BJ (cell line): ENCODE measurements around the gene TIGD2. TPM values are rescaled to one million over a fixed set of nuclear protein-coding genes. Genes with fewer than 3 reads are reported as not detected.
A peak's percentile ranks its signal among the peaks of the same experiment; 100 is the strongest.

Source experiments
- CTCF ChIA-PET: fragments of 350-600 bp; formaldehyde crosslinking; extraction: SDS; loops from one replicate; lab custom pipeline; 2021; ENCODE audit warnings: antibody characterized with exemption, inconsistent platforms; lab: Yijun Ruan, JAX
- POLR2A ChIA-PET: fragments of 300-600 bp; sonication (Branson Sonifier 250); formaldehyde crosslinking; extraction: SDS; loops from one replicate; lab custom pipeline; 2021; ENCODE audit warnings: antibody characterized with exemption; lab: Charles Lee
- DNase-seq: peaks from one replicate; pipeline ENCODE4 v3.0.0-alpha.2; 2011; ENCODE audit warnings: low read depth
- H3K27me3 ChIP-seq: 2 replicates; pipeline ENCODE4 v1.6.0; 2011; ENCODE audit warnings: low read length; ENCODE audit not compliant: control insufficient read depth, insufficient read depth
- H3K36me3 ChIP-seq: 2 replicates; pipeline ENCODE4 v1.5.1; 2011; ENCODE audit warnings: low read length; ENCODE audit not compliant: control insufficient read depth, insufficient read depth
- H3K4me3 ChIP-seq: 2 replicates; pipeline ENCODE4 v1.5.1; 2011; ENCODE audit warnings: low read depth, mild to moderate bottlenecking, control low read depth, low read length
- polyA plus RNA-seq: library from polyadenylated mRNA; depleted of rRNA; stranded (reverse); fragments of >200 nt; gene quantifications from 2 replicates; pipeline ENCODE4 v1.2.3, GENCODE V29; 2011
- TF ChIP-seq, protein P1 (sequence below): IDR thresholded peaks from 2 replicates; pipeline ENCODE4 v1.5.1; 2011; ENCODE audit warnings: low read depth, mild to moderate bottlenecking, control low read depth, inconsistent platforms, low read length, moderate library complexity; ENCODE audit not compliant: insufficient read depth

The TIGD2 gene
- polyA plus RNA-seq, 1 experiment = 4.1 TPM

DNA sequence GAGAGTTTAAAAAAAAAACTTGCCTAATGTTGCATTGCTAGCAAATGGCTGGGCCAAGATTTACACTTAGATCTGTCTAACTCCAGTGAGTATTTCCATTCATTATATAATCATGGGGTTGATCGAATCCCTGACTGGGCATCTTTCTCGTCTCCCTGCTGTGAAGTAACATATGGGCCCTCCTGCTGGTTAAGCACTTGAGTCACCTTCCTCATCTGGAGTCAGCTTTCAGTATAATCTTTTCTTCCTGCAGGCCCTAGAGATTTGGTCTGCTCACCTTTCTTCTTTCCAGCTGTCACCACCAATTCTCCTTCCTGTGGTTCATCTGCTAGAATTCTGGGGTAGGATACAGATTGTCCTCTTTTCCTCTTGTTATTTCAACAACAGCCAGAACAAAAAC lies 41.6 kb downstream of the TIGD2 start:
- Histone ChIP-seq H3K4me3 (no peak overlapping the region), H3K36me3 (no peaks in the 10 kb centered on the region), H3K27me3 (no peaks in the 10 kb centered on the region)
- no peak for DNase-seq
- POLR2A ChIA-PET = interaction anchor here (0.7 kb wide), 1 partner anchor 32 kb away, joined by 5 read pairs; no protein-coding TSS in a partner anchor
- CTCF ChIA-PET = no interaction called here
- TF ChIP-seq, protein P1, sequence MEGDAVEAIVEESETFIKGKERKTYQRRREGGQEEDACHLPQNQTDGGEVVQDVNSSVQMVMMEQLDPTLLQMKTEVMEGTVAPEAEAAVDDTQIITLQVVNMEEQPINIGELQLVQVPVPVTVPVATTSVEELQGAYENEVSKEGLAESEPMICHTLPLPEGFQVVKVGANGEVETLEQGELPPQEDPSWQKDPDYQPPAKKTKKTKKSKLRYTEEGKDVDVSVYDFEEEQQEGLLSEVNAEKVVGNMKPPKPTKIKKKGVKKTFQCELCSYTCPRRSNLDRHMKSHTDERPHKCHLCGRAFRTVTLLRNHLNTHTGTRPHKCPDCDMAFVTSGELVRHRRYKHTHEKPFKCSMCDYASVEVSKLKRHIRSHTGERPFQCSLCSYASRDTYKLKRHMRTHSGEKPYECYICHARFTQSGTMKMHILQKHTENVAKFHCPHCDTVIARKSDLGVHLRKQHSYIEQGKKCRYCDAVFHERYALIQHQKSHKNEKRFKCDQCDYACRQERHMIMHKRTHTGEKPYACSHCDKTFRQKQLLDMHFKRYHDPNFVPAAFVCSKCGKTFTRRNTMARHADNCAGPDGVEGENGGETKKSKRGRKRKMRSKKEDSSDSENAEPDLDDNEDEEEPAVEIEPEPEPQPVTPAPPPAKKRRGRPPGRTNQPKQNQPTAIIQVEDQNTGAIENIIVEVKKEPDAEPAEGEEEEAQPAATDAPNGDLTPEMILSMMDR = no peak

DNA sequence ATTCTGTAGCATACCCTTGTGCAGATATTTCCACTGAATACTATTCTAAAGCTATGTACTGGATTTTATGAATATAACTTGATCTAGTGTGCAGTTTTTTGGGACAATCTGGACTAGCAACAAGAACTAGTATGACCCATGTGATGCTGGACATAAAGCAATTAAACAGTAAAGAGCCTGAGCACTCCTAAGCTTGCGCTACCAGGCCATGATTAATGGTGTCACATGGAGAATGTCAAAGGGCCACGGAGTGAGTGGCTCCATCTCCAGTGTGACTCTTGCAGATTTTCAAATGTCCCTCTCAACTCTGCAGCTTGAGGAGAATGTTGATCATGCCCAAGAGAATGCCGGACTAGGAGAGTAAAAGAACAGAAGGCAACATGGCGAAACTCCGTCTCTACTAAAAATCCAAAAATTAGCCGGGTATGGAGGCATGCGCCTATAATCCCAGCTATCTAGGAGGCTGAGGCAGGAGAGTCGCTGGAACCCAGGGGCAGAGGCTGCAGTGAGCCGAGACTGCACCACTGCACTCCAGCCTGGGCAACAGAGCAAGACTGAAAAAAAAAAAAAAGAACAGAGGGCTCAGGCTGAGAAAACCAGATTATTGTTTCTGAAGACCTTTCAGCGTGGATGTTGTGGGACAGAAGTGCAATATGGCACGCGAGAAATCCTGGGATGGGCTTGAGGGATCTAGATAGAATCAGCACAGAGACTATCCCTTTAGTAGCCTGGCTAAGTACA lies 45.0 kb downstream of the TIGD2 start:
- TF ChIP-seq, protein P1 = no peak
- Histone ChIP-seq H3K36me3 (no peaks in the 10 kb centered on the region), H3K27me3 (no peaks in the 10 kb centered on the region), H3K4me3 (no peak overlapping the region)
- DNase-seq = no peak
- CTCF ChIA-PET = interaction anchor here (1.3 kb wide), 1 partner anchor 29 kb away, joined by 3 read pairs; no protein-coding TSS in a partner anchor
- POLR2A ChIA-PET = no interaction called here

DNA sequence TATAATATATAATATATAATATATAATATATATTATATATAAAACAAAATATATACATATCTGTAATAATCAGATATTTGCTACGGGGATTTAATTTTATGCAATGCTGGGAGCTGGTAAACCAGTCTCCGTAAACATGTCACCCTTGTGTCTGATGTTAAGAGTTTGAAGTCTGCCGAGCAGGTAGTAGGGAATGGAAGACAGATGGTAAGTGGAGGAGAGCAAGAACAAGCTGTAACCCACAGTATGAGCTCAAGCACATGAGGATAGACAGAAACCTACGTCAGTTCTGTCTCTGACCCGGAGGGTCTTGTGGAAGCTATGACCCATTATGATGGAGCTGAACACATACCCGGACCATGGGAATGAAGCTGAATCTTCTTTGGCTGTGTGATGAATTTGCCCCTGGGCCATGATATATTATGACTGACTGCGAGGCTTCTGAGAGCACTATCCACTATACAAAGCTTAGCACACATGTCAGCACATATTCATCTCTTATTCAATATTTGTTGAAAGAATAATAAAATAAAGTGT lies 46.2 kb downstream of the TIGD2 start:
- Histone ChIP-seq H3K36me3 (no peaks in the 10 kb centered on the region), H3K4me3 (no peak overlapping the region), H3K27me3 (no peaks in the 10 kb centered on the region)
- ChIA-PET CTCF (interaction anchor here (1.8 to 3.3 kb wide), 2 partner anchors 17 to 69 kb away, joined by 6 to 10 read pairs; no protein-coding TSS in a partner anchor), POLR2A (no interaction called here)
- TF ChIP-seq, protein P1 = no peak
- DNase-seq = no peak

DNA sequence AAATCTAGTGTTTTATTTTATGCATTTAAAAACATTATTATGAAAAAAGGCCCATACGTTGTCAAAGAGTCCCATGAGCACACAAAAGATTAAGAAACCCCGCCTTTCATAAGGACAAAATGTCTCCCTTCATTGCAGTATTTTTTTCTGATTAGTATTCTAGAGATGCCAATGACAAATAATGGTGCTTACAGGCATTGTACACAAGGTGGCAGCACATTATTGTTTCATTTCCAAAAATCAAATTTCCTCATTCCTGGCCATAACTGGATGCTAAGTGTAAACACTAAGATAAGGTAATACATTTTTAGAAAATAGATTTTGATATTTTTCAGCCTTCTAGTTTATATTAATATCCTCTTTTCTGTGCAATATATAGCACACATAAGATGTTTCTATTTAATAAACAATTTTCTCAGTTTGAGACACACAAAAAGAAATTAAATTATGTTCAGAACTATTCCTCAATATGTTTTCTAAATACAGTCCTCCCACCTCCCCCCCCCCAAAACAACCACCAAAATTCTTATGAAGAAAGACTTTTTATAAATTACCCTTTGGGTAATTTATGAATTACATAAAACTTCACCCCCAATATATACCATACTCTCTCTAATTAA lies 47.7 kb downstream of the TIGD2 start:
- no peaks in the 10 kb centered on the region for H3K36me3 ChIP-seq
- DNase-seq = peak; percentile 7
- POLR2A ChIA-PET = no interaction called here
- H3K4me3 ChIP-seq = no peak overlapping the region
- H3K27me3 ChIP-seq = no peaks in the 10 kb centered on the region
- TF ChIP-seq, protein P1 = peak; percentile 70
- CTCF ChIA-PET = interaction anchor here (0.9 to 3.3 kb wide), 4 partner anchors 18 to 276 kb away, joined by 3 to 10 read pairs (median 6); no protein-coding TSS in a partner anchor

DNA sequence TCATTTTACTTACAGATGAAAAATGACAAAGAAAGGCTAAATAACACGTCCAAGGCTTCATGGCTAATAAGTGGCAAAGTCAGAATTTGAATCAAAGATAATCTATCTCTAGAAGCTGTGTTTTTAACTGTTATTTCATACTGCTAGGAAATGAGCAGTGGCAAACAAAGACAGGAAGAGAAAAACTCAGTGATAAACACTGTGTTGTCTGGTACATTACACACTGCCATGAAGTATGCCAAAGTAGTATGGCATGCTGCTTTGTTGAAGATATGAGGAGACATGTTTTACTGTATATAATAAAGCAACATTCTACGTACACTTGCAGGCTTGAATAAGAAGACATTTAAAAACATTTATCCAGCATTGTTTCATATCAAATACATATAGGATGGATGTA lies 49.5 kb downstream of the TIGD2 start:
- CTCF ChIA-PET = interaction anchor here (0.7 to 3.3 kb wide), 3 partner anchors 20 to 66 kb away, joined by 3 to 10 read pairs (median 4); no protein-coding TSS in a partner anchor
- POLR2A ChIA-PET = no interaction called here
- Histone ChIP-seq H3K27me3 (no peaks in the 10 kb centered on the region), H3K4me3 (no peak overlapping the region), H3K36me3 (no peaks in the 10 kb centered on the region)
- no peak for DNase-seq
- TF ChIP-seq, protein P1 = no peak
